ENCODE results near the gene ELOVL5.

DNA sequence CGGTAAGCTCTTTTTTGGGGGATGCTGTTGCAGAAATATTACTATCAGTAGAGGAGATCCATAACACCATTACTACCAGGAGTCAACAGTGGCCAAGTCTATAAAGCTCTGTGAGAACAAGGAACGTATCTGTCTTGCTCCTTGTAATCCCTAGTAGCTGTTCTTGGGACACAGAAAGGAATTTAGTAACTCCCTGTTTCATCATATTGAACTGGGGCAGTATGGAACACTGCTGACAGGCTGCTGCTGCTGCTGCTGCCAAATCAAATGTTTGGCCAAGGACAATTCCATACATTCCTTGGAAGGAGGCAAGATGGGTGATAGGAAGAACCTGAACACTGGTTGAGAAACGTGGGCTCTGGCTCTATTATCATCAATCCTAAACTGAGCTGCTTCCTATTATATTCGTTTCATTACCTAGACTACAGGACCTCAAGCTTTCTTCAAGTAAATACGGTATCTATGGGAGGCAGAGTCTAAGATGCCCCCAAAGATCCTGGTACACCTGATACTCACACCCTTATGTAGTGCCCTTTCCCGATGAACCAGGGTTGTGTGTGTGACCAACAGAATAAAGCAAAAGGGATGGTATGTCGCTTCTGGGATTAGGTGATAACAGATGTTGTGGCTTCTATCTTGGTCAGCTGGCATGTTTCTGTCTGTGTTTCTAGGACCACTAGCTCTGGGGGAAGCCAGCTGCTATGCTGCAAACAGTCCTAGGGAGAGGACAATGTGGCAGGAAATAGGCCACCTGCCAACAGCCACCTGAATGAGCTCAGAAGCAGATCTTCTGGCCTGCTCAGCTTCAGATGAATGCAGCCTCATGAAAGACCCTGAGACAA, 39.5 kb downstream of the ELOVL5 start:
- no peak for TF ChIP-seq POLR2A (IDR thresholded peaks at IDR 0.05)
- TF ChIP-seq, protein P1, sequence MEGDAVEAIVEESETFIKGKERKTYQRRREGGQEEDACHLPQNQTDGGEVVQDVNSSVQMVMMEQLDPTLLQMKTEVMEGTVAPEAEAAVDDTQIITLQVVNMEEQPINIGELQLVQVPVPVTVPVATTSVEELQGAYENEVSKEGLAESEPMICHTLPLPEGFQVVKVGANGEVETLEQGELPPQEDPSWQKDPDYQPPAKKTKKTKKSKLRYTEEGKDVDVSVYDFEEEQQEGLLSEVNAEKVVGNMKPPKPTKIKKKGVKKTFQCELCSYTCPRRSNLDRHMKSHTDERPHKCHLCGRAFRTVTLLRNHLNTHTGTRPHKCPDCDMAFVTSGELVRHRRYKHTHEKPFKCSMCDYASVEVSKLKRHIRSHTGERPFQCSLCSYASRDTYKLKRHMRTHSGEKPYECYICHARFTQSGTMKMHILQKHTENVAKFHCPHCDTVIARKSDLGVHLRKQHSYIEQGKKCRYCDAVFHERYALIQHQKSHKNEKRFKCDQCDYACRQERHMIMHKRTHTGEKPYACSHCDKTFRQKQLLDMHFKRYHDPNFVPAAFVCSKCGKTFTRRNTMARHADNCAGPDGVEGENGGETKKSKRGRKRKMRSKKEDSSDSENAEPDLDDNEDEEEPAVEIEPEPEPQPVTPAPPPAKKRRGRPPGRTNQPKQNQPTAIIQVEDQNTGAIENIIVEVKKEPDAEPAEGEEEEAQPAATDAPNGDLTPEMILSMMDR (IDR thresholded peaks at IDR 0.05 in 8 of 11, conservative IDR thresholded peaks at IDR 0.05 in 3 of 11): no peak
- peak in 1 of 3 donors; percentile 21 for TF ChIP-seq POLR2AphosphoS5 (IDR thresholded peaks at IDR 0.05)

Measured in spleen (tissue), 7 donors.